Astrocyte of the spinal cord (primary cell): Measurements from ENCODE around the gene XRCC3.

Source experiments
- DNase-seq: peaks from one replicate; pipeline ENCODE4 v3.0.0; 2011; ENCODE audit warnings: low read depth, low spot score
- H3K4me3 ChIP-seq: 2 replicates; pipeline ENCODE4 v1.5.1; 2011; ENCODE audit warnings: low read depth, mild to moderate bottlenecking, low read length, moderate library complexity
- CTCF ChIP-seq: IDR thresholded peaks from 2 replicates; pipeline ENCODE4 v1.5.1; 2012; ENCODE audit warnings: low read depth, mild to moderate bottlenecking, low read length, inconsistent platforms
- in situ Hi-C: cut with HindIII; loops from 2 replicates; pipeline ENCODE4 v1.10.0; 2017; ENCODE audit warnings: low sequenced_read_pairs

XRCC3 gene

GRCh38 chr14:103688906-103689902, 26.0 kb downstream of the XRCC3 start:
- no peak for TF ChIP-seq CTCF
- H3K4me3 ChIP-seq, result no peak overlapping the region
- in situ Hi-C loops, result no loop called here
- DNase-seq, result peak; percentile 58

GRCh38 chr14:103688441-103688840, 26.8 kb downstream of the XRCC3 start:
- in situ Hi-C loops, result no loop called here
- no peak overlapping the region for H3K4me3 ChIP-seq
- DNase-seq, result no peak
- no peak for TF ChIP-seq CTCF

GRCh38 chr14:103687712-103688111, 27.5 kb downstream of the XRCC3 start:
- in situ Hi-C loops, result no loop called here
- H3K4me3 ChIP-seq, result no peak overlapping the region
- DNase-seq, result no peak
- no peak for TF ChIP-seq CTCF

GRCh38 chr14:103686831-103687485, 28.3 kb downstream of the XRCC3 start:
- no peak overlapping the region for H3K4me3 ChIP-seq
- no peak for DNase-seq
- in situ Hi-C loops, result no loop called here
- TF ChIP-seq CTCF, result no peak

GRCh38 chr14:103685276-103686211, 29.7 kb downstream of the XRCC3 start:
- DNase-seq, result no peak
- no peak for TF ChIP-seq CTCF
- in situ Hi-C loops, result no loop called here
- no peak overlapping the region for H3K4me3 ChIP-seq

GRCh38 chr14:103684871-103685270, 30.4 kb downstream of the XRCC3 start:
- no peak for TF ChIP-seq CTCF
- no peak overlapping the region for H3K4me3 ChIP-seq
- in situ Hi-C loops, result no loop called here
- DNase-seq, result no peak
